Lung microvascular endothelial cell (primary cell): Measurements from ENCODE around the gene SARS2. TPM values are rescaled to one million over a fixed set of nuclear protein-coding genes. Genes with fewer than 3 reads are reported as not detected.

Source experiments
- DNase-seq, 2 donors: peaks; one replicate each; pipeline versions ENCODE4 v3.0.0 to v3.0.0-alpha.2; 2010; ENCODE audit warnings: low read depth in 2 of 2
- total RNA-seq: library from RNA; depleted of rRNA; stranded (reverse); fragments of >200 nt; gene quantifications from 2 replicates; pipeline ENCODE4 v1.2.1, GENCODE V29; 2014

SARS2 gene
- total RNA-seq, 1 donor from 2014 or later = 16.5 TPM

GRCh38 chr19:38867171-38867780 lies 63.3 kb downstream of the SARS2 start:
- DNase-seq = no peak

Other genes starting within 250 kb of the SARS2 start
- under 0.01 TPM in 2 replicates for gene CAPN12, start 186.3 kb downstream of the SARS2 start, total RNA-seq
- not detected in 2 replicates for gene LGALS7, start 157.2 kb downstream of the SARS2 start, total RNA-seq
- gene LGALS7B, start 141.6 kb downstream of the SARS2 start, total RNA-seq = not detected in 2 replicates
- gene LGALS4, start 117.8 kb downstream of the SARS2 start, total RNA-seq = not detected in 2 replicates
- 49.0 and 49.7 TPM in 2 replicates for gene ECH1, start 99.0 kb downstream of the SARS2 start, total RNA-seq
- 204 and 211 TPM in 2 replicates for gene HNRNPL, start 80.8 kb downstream of the SARS2 start, total RNA-seq
- gene RINL, start 52.5 kb downstream of the SARS2 start, total RNA-seq = 6.1 and 11.7 TPM in 2 replicates
- 63.2 and 105 TPM in 2 replicates for gene SIRT2, start 31.1 kb downstream of the SARS2 start, total RNA-seq
- 7.6 and 11.3 TPM in 2 replicates for gene NFKBIB, start 30.8 kb downstream of the SARS2 start, total RNA-seq
- gene CCER2, start 18.6 kb downstream of the SARS2 start, total RNA-seq = not detected in 2 replicates
- gene MRPS12, start 181 bp upstream of the SARS2 start, total RNA-seq = 36.4 and 41.9 TPM in 2 replicates
- gene FBXO17, start 45.0 kb upstream of the SARS2 start, total RNA-seq = 17.0 and 20.0 TPM in 2 replicates
- gene FBXO27, start 101.8 kb upstream of the SARS2 start, total RNA-seq = 0.44 and 0.79 TPM in 2 replicates
- gene ACP7, start 153.6 kb upstream of the SARS2 start, total RNA-seq = not detected in 2 replicates
- 2.6 and 3.1 TPM in 2 replicates for gene PAK4, start 195.0 kb upstream of the SARS2 start, total RNA-seq